GM18870 (cell line): Measurements from ENCODE around the gene TMA16.
"Not testable (repeated sequence)": the region's sequence is repeated elsewhere in the genome, so short reads cannot be mapped to it uniquely, and the experiment has no call there.

ENCODE experiments used
- ATAC-seq: cut with Tn5 transposase; IDR thresholded peaks from one replicate; pipeline ENCODE4 v1.9.1; 2021; ENCODE audit warnings: moderate library complexity; ENCODE audit not compliant: unreplicated experiment

TMA16 gene

GRCh38 chr4:163505374-163505773, 10.9 kb downstream of the TMA16 start:
- ATAC-seq, result no peak

- no peak for ATAC-seq
Observed at GRCh38 chr4:163515198-163515597, 20.7 kb downstream of the TMA16 start.

DNA sequence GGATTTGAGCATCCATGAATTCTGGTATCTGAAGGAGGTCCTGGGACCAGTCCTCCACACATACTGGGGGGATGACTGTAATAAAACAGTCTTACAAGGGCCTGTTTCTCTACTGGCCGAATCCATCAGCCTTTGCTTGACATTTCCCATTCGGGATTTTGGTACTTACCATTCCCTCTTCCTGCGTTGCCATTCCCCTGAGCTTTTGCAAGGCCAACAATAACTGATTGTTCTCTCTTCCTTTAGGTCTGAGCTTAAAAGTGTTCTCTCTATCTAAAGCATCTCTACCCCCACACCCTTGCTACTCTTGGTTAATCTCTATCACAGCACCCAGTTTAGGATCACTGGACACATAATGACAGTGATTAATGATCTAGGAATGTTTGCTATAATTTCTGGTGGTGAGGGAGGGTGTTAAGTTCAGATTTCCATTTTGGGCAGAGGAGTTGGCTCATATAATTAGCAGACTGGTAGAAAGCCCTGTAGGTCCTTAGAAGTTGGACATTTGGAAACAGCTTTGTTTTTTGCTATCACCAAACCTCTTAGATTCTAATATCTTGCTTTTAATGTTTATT, 29.4 kb downstream of the TMA16 start:
- ATAC-seq, result no peak

DNA sequence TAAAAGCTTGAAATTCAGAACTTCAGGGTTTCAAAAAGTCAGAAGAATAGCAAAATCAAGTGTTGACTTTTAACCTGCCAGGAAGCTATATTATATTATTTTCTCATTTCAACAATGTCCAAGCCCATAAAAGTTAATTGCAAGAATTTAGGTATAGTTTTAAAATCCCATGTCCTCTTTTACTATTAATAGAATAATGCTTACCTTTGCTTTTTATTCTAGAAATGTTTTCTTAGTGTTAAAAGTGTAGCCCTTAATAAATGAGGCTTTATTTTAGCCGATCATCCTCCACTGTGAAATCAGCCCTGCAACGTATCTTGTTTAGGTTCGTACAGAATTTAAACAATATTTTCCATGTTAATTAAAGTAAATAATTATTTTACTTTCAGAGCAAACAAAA, 31.5 kb downstream of the TMA16 start:
- no peak for ATAC-seq

DNA sequence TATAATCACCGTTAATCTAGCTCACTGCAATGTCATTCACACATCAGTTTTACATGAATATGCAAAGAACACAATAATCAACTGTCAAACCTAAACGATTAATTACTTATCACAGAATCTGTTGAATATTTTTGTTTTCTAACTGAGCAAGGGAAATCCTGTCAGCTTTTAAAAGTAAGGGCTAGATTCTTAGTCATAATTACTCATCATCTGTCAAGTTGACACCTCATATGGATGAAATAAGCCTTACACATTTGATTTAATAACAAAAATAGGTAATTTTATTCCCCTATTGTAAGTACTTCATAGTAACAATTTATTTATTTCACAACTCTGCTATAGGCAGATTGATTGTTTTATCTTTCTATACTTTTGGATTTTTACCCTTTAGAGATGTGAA, 32.7 kb downstream of the TMA16 start:
- ATAC-seq, result no peak

DNA sequence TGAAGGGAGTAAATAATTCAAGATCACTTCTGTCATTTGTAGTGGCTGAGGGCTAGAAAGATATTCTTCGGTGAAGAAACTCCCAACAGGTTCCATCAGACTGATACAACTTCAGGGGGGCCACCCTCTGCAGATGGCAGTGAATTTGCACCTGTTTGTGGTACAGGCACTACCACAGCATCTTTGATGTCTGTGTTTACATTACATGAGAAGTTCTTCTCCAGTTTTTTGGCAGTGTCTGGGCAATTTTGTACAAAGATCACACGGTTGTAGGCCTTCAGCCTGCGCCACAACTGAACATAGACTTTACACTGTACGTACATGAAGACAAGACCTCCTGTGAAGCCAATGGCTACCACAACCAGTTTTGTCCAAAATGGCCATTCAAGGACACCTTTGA, 34.2 kb downstream of the TMA16 start:
- no peak for ATAC-seq

- ATAC-seq, result no peak
Observed at GRCh38 chr4:163534056-163534455, 39.6 kb downstream of the TMA16 start.

DNA sequence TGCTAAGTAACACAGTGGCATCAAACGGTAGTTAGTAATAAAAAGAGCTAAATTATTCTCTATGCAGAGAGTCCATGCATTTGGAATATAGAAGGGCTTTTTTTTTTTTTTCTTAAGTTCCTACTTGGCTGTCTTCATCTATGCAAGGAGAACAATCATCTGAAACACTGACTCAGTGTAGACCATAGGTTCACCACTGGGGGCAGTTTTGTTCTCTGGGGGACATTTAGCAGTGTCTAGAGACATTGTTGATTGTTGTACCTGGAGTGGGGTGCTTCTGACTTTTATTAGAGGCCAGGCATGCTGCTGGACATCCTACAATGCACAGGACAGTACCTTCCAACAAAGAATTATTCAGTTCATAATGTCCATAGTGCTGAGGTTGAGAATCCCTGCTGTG, 41.2 kb downstream of the TMA16 start:
- no peak for ATAC-seq

DNA sequence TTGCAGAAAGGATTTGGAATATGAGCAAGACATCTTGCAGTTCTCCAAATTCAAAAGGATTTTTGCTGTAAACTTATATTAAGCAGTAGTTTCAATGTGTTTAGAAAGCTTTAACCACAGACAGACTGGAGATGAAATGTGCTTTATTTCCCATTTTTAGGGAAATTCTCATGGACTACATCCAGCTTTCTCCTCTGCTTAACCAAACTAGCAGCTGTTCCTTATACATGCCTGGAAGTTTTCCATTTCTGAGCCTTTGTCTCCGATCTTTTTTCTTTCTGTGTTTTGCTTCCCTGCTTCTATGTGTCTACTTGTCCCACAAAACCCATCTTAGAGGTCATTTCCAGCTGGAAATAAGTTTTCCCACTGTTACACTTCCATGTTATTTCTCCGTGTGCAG, 41.6 kb downstream of the TMA16 start:
- ATAC-seq, result no peak

DNA sequence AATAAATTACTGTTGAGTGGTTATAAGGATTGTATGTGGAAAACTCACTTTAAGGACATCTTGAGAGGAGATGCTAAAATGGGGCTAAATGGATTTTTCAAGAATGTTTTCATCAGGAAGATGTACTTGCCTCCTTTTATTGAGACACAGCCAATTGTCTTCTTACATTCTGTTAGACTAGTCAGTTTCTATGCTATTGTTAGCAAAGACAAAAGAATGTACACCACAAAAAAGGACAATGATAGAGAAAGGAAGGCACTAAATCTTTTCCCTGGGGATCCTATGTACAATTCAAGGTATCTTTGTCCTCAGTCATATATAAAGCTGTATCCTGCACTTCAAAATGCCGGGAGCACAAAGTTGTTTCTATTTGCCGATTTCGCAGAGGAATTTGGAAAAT, 42.6 kb downstream of the TMA16 start:
- no peak for ATAC-seq

DNA sequence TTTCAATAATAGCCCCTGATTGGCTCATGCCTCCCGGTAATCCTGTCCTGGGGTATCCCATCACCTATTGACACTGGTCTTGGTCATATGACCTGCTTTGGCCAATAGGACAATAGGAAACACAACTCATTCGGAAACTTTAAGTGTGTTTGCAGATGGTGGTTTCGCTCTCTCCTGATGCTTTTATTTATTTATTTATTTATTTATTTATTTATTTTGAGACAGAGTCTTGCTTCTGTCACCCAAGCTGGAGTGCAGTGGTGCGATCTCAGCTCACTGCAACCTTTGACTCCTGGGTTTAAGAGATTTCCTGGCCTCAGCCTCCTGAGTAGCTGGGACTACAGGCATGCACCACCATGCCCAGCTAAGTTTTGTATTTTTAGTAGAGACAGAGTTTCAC, 44.3 kb downstream of the TMA16 start:
- ATAC-seq, result not testable (repeated sequence)

- no peak for ATAC-seq
Observed at GRCh38 chr4:163540448-163540847, 46.0 kb downstream of the TMA16 start.

- no peak for ATAC-seq
Observed at GRCh38 chr4:163540977-163541376, 46.5 kb downstream of the TMA16 start.

DNA sequence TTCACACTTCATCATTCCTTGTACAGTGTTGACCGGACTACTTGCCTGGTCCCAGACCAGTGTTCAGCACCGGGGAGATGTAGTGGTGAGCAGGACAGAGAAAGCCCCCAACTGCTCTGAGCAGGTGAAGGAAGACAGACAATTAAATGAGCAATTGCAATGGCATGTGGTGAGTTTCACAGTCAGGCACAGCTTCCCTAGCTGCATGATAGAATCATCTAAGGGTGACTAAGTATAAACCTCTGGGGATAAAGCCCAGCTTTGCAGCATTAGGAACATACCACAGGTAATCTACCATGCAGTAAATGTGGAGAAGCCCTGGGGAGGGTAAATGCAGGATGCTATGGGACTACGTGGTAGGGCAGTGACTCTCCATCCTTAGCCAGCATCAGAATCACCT, 47.8 kb downstream of the TMA16 start:
- no peak for ATAC-seq

GRCh38 chr4:163544407-163545038, 50.0 kb downstream of the TMA16 start:
- peak; percentile 82 for ATAC-seq

- peak; percentile 35 for ATAC-seq
Observed at GRCh38 chr4:163548481-163549243, 54.2 kb downstream of the TMA16 start.

DNA sequence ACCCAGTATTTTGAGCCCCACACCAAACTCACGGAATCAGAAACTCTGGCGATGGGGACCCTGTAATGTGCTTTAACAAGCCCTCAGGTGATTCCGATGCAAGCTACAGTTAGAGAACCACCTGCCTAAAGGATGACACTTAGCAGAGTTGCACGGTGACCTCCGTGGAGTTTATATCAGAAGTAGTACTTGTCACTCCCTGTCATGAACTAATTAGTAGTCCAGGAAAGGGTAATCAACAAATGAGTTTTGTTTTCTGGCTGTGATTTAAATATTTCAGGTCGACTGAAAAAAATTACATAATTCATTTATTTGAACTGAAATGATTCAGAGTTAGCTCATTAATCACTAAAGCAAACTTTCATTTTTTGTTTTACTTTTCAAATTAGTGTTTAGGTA, 56.4 kb downstream of the TMA16 start:
- ATAC-seq, result no peak

- no peak for ATAC-seq
Observed at GRCh38 chr4:163553146-163553545, 58.7 kb downstream of the TMA16 start.

- no peak for ATAC-seq
Observed at GRCh38 chr4:163554870-163555465, 60.5 kb downstream of the TMA16 start.

DNA sequence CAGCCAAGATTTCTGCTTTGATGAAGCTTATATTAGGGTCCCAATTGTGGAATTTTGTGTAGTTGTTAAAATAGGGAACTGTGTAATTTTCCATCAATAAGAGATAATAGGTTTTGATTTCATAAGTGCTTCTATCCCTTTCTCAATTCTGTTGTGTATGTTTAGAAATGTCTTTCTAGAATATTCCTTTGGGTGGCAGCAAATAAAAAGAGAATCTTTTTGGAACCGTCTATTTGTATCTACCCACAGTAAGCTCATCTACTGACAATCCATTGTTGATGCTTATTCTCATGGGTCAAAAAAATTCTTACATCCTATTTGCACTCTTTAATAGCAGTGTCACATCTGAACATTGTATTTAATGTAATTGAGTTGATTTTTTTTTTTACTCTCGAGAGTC, 61.7 kb downstream of the TMA16 start:
- peak; percentile 46 for ATAC-seq

- ATAC-seq, result no peak
Observed at GRCh38 chr4:163556650-163557391, 62.3 kb downstream of the TMA16 start.
